Airway epithelial cell (primary cell): ENCODE measurements around the gene JSRP1. TPM values are rescaled to one million over a fixed set of nuclear protein-coding genes. Genes with fewer than 3 reads are reported as not detected.

Experiments used
- total RNA-seq: library from RNA; depleted of rRNA; stranded (reverse); fragments of >200 nt; gene quantifications from 2 replicates; pipeline ENCODE4 v1.2.3, GENCODE V29; 2015

Gene JSRP1, protein sequence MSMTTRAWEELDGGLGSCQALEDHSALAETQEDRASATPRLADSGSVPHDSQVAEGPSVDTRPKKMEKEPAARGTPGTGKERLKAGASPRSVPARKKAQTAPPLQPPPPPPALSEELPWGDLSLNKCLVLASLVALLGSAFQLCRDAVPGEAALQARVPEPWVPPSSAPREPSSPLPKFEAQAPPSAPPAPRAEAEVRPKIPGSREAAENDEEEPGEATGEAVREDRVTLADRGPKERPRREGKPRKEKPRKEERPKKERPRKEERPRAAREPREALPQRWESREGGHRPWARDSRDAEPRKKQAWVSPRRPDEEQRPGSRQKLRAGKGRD
- not detected in 2 replicates for total RNA-seq

DNA sequence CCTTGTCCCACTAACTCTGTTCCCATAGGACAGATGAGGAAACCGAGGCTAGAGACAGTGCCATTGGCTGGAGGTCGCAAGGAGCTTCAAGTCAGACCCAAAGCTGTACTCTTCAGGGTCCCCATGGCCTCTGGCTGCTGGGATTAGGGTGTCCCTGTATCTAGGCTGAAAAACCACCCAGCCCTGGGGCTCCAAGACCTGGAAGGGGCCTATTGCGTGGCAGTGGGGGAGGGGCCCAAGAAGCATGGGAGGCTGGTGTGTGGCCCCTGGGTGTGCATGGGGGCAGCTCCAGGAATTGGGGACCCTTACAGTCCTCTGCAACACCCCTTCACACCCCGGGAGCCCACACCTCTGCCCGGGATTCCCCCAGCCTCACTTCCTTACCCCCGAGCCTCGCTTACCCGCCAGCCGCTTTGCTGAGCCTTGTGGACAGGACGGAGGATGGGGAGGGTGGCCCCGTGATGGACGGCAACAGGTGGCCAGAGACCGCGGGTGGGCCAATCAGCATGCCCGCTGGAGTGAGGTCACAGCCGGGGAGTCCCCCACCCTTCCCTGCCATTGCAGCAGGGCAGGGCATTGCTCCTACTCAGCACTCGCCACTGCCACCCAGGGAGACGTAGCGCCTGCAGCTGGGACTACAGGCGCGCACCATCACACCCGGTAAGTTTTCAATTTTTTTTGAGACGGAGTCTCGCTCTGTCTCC is at the start of gene JSRP1:
Gene JSRP1 (minus strand): TSS at position 436 of the 704 bp plus-strand sequence. CDS start 1,103 bp downstream, outside the sequence.

DNA sequence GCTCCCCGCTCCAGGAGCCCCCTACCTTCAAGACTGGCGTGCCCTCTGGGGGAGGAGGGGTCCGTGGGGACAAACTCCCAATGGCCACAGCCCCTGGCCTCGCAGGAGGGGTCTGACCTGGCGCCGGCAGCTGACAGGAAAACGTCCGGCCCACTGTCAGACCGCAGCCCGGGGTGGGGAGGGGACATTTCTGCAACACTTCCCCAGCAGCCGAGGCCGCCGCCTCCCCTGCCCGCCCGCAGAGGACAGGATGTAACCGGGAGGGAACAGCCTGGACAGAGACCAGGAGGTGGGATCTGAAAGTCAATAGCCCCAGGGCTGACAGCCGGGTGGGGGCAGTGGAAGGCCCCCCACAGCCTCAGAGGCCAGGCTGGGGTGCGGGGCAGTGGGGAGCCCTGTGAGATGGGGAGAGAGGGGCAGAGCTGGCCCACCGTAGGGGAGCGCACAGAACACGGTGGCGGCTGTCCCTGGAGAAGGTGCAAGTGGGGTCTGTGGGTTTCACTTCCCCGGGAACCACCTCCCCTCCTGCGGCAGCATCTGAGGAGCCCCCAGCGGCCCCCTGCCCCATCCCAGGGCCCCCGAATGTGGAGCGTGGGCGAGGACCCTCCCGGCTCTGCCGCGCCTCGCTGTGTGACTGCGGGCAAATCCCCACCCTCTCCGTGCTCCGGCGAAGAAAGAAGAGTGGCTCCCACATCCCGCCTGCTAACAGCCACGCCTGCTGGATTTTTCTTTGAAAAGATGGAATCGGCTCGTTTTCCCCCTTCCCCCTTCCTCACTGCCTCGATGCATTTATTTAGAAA is 26.0 kb upstream of the JSRP1 start, which contains the start of gene PEAK3:
Gene PEAK3 (minus strand): TSS at position 114 of the 800 bp plus-strand sequence. CDS start 1,244 bp downstream, outside the sequence.

DNA sequence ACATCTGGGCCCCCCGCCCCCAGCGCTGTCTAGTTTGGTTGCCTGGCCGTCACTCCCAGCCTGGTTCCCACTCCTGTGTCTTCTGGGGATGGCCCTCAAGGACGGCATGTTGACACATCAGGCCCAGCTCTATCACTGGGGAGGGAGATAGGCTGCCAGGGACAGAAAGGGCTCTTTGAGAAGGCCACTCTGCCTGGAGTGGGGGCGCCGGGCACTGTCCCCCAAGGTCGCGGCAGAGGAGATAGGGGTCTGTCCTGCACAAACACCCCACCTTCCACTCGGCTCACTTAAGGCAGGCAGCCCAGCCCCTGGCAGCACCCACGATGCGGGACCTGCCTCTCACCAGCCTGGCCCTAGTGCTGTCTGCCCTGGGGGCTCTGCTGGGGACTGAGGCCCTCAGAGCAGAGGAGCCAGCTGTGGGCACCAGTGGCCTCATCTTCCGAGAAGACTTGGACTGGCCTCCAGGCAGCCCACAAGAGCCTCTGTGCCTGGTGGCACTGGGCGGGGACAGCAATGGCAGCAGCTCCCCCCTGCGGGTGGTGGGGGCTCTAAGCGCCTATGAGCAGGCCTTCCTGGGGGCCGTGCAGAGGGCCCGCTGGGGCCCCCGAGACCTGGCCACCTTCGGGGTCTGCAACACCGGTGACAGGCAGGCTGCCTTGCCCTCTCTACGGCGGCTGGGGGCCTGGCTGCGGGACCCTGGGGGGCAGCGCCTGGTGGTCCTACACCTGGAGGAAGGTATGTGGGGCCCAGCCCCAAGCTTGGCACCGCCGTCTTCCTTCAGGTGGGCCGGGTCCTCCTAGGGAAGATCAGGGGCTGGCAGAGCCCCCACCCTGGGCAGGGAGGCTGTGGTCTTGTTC is 7.0 kb downstream of the JSRP1 start, which contains the start of gene AMH:
Gene AMH (plus strand): TSS at position 314 of the 857 bp plus-strand sequence. CDS start 10 bp downstream, at position 324.

DNA sequence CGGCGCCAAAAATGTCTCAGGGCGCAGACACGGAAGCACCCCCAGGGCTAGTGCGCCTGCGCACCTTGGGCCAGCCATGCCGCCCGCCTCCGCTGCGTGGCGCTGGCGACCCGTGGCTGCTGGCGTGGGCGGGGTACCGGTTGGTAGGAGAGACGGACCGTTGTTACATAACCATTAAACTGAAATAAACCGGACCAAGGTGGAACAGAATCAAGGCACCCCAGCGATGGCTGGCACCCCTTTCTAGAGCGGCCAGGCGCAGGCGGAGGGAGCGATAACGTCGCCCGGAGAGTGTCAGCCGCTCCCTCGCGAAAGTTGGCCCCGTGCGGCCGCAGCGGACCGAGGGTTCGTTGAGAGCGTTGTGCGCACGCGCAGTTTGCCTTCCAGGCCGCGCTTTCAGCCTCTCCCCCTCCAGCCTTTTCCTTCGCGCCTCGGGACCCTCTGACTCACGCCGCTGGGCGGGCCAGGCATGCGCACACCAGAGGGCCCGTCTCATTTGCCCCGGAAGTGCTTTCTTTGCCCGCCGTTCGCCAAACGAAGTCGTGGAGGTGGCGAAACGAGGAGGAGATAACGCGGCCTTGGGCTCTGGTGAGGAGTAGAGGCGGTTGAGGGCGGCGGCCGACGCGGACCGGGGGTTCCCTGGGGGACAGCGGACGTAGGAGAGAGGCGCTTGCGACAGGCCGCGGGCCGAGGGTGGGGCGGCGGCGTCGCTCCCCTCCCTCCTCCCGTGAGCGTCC is 19.7 kb downstream of the JSRP1 start, which contains the start of the genes PLEKHJ1 and SF3A2:
Gene PLEKHJ1 (minus strand): TSS at position 16 of the 737 bp plus-strand sequence. CDS start 81 bp downstream, outside the sequence.
Gene SF3A2 (plus strand): TSS at position 511 of the 737 bp plus-strand sequence. CDS start 6,595 bp downstream, outside the sequence.

Other genes with a start within 250 kb of the JSRP1 start
- 64.8 and 101 TPM in 2 replicates for gene BTBD2, start 240.7 kb downstream of the JSRP1 start, total RNA-seq
- 348 and 384 TPM in 2 replicates for gene MKNK2, start 205.2 kb downstream of the JSRP1 start, total RNA-seq
- gene MOB3A, start 160.1 kb downstream of the JSRP1 start, total RNA-seq: 40.6 and 53.2 TPM in 2 replicates
- 4.3 and 4.4 TPM in 2 replicates for gene IZUMO4, start 159.5 kb downstream of the JSRP1 start, total RNA-seq
- gene AP3D1, start 104.9 kb downstream of the JSRP1 start, total RNA-seq: 81.8 and 94.4 TPM in 2 replicates
- 12.9 and 14.3 TPM in 2 replicates for gene DOT1L, start 92.5 kb downstream of the JSRP1 start, total RNA-seq
- 83.1 and 83.5 TPM in 2 replicates for gene PLEKHJ1, start 20.1 kb downstream of the JSRP1 start, total RNA-seq
- gene SF3A2, start 19.6 kb downstream of the JSRP1 start, total RNA-seq: 35.6 and 65.5 TPM in 2 replicates
- gene AMH, start 7.1 kb downstream of the JSRP1 start, total RNA-seq: 0.35 and 2.1 TPM in 2 replicates
- not detected in 2 replicates for gene PEAK3, start 25.8 kb upstream of the JSRP1 start, total RNA-seq
- not detected in 2 replicates for gene LINGO3, start 51.7 kb upstream of the JSRP1 start, total RNA-seq
- 318 and 382 TPM in 2 replicates for gene LSM7, start 72.2 kb upstream of the JSRP1 start, total RNA-seq
- 22.9 and 26.2 TPM in 2 replicates for gene SPPL2B, start 72.3 kb upstream of the JSRP1 start, total RNA-seq
- gene TMPRSS9, start 103.8 kb upstream of the JSRP1 start, total RNA-seq: 0.05 TPM in 1 of 2 replicates, not detected in the other
- gene TIMM13, start 171.2 kb upstream of the JSRP1 start, total RNA-seq: 85.9 and 108 TPM in 2 replicates
- 141 and 154 TPM in 2 replicates for gene LMNB2, start 200.5 kb upstream of the JSRP1 start, total RNA-seq
- 25.6 and 32.0 TPM in 2 replicates for gene GADD45B, start 219.7 kb upstream of the JSRP1 start, total RNA-seq